ENCODE results near the gene GP2. TPM values are rescaled to one million over a fixed set of nuclear protein-coding genes. Genes with fewer than 3 reads are reported as not detected.
"Not testable (repeated sequence)": the region's sequence is repeated elsewhere in the genome, so short reads cannot be mapped to it uniquely, and the experiment has no call there.

Gene GP2
- total RNA-seq, 1 donor from 2014 or later: not detected

DNA sequence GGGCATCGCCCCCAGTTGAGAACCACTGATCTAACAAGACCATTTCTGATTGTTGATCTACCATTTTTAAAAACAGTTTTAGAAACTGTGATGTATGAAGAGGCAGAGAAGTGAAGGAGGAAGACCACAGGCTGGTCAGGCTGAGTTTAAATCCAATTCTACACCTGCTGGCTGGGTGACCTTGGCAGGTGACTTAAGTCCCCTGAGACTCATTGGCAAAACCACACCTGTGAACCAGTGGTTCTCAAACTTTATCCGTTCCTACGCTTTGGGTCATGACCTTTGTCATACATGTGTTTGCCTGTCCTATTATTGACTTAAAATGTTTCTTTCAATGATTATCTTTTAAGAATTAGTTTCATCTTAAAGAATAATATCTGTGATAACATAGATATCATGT is 2.3 kb downstream of the GP2 start:
- DNase-seq (ENCODE audit: low read depth): no peak

DNA sequence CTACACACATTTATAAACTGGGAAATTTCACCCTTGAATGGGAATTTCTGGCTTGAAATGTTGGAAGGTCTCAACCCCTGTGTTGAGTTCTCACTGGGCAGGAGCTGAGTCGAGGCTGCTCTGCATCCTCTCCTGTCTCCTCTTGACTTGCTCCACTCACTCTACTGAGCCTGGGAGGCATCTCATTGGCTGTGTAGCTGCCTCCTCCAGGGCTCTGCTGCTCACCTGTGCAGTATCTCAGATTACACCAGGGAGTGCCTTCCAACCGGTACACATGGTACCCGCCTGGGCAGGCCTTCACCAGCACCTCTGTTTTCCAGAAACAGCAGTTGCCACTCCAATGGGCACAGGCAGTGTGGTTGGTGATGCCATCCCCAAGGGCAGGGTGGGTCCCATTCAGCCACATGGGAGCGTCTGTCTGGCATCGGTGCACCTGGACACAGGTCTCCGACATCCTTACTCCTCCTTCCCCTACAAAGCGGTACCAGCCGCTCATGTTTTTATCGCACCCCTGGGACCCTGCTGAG is 3.7 kb downstream of the GP2 start:
- DNase-seq (ENCODE audit: low read depth): no peak

DNA sequence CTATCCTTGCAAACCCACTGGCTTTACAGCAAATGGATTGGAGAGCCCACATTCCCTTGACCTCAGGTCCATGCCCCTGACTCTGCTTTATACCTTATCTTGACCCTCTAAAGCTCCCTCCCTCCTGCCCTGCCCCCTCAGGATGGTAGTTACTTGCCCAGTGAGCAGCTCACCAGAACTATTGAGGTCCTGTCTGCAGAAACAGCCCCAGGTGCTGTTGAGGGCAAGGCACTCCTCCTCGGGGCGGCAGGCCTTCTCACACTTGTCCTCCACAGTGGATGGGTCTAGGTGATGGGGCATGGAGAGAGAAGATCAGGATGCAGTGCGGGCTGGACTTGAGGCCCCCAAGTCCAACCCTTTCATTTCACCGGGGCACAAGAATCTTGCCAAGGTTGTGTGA is 4.6 kb downstream of the GP2 start:
- DNase-seq (ENCODE audit: low read depth): no peak

DNA sequence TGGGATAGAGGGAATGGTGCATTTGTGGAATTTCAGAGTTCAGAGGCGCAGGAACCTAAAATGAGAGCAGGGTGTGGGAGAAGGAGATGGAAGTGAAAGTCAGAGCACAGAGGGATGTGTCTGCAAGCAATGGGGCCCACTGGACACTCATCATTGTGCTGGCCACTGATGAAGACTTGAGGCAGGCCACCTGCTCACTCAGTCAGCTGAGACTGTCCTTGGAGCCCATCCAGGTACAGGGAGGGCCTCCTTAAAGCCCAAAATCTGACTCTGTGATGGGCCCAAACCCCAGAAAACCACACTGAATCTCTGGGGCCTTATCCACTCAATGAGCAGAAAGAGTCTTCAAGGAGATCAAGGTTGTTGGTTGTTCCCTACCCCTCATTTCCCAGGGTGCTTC is 5.6 kb downstream of the GP2 start:
- DNase-seq (ENCODE audit: low read depth): no peak

DNA sequence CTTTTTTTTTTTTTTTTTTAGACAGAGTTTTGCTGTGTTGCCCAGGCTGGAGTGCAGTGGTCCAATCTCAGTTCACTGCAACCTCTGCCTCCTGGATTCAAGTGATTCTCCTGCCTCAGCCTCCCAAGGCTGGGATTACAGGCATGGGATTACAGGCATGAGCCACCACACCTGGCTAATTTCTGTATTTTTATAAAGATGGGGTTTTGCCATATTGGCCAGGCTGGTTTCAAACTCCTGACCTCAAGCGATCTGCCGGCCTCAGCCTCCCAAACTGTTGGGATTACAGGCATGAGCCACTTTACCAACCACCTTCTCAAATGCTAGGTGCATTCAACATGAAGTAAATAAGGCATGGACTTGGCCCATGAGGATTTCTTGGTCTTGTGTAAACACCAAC is 6.3 kb downstream of the GP2 start:
- DNase-seq (ENCODE audit: low read depth): not testable (repeated sequence)

DNA sequence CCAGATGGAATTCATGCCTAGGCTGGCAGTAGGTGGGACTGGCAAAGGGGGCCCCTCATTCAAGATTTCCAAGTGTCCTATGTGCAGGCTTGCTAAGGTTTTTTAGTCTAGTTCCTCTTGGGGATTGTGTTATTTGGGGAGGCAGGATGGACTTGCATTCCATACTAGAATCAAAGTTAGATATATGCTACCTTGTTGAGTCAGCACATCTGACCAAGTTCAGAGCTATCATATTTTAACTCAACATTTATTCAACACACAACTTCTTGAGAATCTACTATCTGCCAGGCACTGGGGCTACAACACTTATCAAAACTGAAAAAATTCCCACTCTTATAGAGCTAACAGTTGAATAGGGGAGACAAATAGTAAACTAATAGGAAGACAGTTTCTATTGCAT is 6.7 kb downstream of the GP2 start:
- no peak for DNase-seq (ENCODE audit: low read depth)

DNA sequence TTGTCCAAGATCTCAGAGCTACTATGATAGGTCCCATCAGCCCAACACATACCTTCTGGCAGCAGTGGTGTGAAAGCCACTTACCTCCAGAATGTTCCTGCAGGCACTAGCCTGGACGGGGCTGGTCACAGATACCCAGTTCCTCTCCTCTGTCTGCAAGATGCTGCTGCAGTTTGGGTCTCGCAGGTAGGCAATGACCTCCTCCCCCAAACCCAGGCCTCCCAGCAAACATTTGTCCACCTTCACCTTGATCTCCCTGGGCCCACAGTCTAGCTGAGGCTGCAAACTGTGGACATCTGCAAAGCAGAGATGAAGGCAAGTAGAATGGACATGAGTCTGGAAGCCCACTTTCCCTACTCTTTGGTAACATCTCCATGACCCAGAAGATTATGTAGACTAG is 7.1 kb downstream of the GP2 start:
- DNase-seq (ENCODE audit: low read depth): no peak

DNA sequence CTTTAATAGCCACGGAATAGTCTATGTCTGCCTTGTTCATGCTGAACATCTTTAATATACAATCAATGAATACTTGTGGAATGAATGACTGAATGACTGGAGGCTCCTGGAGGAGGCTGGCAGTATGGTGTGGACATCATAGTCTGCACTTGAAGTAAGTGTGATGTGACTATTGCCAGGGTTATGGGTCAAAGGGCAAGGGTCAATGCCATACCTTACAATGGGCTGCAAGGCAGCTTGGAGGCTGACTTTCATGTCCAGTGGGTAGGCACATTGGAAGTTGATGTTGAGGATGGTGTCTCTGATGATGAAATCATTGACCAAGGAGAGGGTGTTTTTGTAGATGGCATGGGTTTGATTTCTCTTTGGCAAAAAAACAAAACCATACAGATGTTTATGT is 7.9 kb downstream of the GP2 start:
- DNase-seq (ENCODE audit: low read depth): no peak

DNA sequence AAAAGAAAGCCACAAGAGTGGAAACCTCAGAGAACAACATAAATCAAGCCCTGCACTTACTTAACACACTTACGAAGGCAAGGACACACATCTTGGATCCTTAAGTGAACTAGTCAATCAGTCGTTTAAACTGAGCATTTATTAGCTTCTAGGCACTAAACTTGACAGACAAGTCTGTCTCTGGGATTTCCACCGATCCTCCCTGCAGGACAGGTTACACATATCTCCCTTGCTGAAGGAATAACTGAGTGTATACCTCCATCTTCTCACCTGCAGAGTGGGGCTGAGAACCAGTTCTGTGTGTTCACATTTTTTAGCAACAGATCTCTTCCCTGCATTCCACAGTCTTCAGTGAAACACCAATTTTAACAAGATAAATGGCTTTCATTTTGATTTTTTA is 8.9 kb downstream of the GP2 start:
- no peak for DNase-seq (ENCODE audit: low read depth)

DNA sequence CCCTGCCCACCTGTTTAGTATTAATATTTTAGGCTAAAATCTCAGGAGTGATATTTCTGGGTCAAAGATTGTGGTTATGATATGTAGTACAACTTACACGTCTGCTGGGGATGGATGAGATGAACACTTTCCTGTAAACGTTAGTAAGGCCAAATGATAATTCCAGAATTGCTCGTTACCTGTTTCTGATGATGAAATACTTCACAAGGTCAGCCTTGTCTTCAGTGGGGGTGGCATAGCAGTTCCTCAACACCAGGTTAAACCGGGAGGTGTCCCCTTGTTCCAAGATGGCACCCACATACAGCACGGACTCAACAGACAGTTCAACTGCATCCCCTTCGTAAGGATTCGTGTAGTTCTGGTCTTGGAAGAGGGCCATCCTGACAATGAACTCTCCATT is 9.3 kb downstream of the GP2 start:
- DNase-seq (ENCODE audit: low read depth): no peak

DNA sequence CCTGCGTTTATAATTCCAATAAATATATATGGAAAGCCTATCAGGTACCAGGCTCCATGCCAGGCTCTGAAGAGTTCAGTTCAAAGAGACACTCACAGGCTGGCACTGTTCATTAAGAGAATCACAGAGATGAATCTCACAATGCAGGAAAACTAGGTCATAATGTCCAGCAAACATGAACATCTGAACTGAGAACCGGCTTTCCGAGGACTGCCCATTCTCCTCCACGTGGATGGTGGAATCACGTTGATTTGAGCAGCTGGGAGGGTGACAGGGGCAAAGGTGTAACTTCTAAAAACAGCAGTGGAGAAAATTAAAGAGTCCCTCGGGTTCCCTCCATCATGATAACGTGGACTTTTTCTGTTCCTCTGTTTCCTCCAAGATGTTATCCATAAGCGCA is 10.2 kb downstream of the GP2 start:
- DNase-seq (ENCODE audit: low read depth): no peak

DNA sequence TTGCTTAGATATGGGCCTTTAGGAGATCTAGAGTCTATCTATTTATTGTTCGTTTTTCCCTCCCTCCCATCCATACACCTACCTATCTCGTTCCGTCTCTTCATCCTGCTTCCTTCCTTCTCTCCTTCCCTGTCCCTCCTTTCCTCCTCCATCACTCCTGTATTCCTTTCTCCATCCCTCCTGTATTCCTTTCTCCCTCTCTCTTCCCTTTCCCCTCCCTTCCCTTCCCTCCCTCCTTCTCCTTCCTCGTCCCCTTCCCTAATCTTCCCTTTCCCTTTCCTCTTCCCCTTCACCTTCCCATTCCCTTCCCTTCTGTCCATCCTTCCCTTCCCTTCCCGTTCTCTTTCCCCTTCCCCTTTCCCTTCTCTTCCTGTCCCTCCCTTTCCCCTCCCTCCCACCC is 10.6 kb downstream of the GP2 start:
- DNase-seq (ENCODE audit: low read depth): no peak

DNA sequence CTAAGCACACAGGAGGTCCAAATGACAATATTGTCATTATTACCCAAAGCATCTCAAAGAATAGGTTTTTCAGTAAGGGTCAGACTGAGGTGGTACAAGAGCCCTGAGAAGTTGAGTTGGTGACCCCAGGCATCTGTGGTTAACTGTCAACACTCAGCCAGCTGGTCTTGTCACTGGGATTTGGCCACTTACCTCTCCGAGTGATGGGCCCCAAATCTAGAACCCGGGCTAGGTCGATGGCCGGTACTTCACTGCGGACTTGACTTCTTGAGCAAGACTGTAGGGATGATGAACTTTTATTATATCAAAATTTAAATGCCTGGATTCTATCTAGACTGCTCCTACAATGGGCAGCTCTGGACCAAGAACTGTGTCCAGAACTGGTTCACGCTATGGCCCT is 11.5 kb downstream of the GP2 start:
- DNase-seq (ENCODE audit: low read depth): no peak

DNA sequence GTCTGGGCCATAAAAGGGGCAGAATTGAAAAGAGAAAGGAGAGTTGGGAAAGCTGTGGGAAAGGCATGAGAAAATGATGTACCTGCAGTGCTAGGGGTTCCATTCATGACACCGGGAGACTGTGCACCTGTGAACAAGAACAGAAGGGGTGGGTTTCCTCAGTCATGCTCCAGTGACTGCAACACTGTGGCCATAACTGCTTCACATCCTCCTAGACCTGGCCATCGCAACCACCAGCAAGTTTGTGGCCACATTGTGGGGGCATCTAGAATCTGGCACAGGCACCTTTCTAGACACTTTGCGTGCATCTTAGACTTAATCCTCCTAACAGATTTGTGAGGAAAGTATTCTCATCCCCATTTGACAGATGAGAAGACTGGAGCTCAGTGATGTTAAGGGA is 12.7 kb downstream of the GP2 start:
- DNase-seq (ENCODE audit: low read depth): no peak

DNA sequence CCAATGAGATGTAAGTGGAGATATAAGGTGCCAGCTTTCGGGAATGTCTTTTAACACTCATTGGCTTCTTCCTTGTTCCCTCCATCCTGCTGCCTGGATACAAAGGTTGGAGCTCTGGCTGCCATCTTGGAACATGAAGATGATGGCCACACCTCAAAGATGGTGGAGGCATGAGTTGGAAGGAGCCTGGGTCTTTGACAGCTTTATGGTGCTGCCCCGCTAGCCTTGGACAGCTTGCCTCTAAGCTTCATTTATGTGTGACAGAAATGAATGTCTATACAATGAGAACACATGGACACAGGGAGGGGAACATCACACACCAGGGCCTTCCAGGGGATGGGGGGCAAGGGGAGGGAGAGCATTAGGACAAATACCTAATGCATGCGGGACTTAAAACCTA is 13.6 kb downstream of the GP2 start:
- DNase-seq (ENCODE audit: low read depth): no peak

DNA sequence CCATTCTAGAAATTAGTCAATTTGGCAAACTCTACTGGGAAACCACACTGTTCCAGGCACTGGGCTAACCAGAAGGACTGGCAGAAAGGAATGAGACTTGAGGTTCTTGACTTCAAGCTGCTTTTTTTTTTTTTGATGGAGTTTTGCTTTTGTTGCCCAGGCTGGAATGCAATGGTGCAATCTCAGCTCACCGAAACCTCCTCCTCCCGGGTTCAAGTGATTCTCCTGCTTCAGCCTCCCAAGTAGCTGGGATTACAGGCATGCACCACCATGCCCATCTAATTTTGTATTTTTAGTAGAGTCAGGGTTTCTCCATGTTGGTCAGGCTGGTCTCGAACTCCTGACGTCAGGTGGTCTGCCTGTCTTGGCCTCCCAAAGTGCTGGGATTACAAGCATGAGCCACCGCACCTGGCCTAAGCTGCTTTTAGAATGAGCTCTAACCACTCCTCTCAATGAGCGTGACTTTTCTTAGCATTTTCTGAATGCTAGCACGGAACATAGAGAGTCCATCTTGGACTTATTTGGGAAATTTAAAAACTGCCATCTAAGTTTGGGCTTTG is 14.7 kb downstream of the GP2 start:
- DNase-seq (ENCODE audit: low read depth): not testable (repeated sequence)

DNA sequence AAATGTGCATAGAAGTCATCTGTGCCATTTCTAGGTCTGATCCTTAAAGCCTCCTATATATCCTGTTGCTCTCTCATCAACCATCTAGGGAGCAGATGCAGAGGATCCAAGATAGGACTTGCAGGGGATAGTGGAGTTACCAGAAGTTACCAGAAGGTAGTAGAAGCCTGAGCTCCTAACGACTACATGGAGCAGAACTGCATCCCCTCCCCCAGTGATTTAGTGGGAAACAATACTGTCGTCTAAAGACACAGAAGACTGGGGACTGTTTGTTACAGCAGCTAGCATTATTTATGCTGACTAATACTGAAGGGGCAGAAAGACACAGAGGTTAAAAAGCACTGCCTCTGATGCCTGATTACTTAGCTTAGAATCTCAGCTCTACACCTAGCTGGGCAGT is 15.8 kb downstream of the GP2 start:
- no peak for DNase-seq (ENCODE audit: low read depth)

DNA sequence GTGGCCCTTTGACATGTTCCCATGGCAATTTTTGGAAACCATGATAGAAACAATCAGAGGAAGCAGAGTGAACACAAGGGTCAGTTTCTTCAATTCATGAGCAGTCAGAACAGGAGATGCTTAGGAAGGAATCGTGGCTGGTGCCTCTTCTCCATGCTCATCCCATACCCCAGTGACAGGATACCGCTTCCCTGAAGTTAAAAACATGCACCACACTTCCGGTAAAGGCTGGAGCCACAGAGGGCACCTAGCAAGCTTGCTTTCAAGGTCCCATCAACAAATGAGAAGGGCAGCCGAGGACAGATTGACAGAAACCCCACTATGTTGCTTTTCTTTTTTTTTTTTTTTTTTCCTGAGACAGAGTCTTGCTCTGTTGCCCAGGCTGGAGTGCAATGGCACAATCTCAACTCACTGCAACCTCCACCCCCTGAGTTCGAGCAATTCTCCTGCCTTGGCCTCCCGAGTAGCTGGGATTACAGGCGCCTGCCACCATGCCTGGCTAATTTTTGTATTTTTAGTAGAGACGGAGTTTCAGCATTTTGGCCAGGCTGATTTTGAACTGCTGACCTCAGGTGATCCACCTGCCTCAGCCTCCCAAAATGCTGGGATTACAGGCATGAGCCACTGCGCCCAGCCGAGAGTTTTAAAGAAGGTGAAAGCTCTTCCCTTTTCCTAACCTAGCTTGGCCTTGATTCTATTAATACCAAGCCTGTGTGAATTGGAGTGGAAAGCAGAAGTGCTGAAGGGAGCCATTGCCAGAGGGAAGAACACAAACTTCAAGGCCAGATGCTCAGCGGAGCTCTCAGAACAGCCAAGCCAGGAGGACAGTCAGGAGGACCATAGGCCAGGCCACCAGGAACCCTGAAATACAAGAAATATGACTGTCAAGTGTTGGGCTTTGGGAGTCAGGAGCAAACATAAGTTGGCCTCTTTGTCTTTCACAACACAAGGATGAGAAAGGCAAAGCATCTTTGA is 16.6 kb downstream of the GP2 start:
- DNase-seq (ENCODE audit: low read depth): no peak

DNA sequence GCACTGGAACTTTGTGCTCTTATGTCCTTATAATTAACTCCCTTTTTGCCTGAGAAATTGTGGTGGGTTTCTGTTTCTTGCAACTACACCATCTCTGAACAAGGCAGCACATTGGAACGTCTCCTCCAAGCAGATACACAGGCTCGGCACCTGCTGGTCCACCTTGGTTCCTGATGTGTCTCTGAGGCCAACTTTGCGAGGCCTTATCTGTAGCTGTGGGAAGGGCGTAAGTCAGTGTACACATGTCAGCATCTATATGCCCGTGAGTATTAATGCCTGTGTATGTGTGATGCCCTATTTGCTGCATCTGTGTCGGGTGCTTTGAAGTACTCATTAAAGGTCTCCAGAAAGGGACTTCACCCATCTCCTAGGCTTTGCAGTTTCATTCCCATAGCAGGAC is 17.5 kb downstream of the GP2 start:
- no peak for DNase-seq (ENCODE audit: low read depth)

DNA sequence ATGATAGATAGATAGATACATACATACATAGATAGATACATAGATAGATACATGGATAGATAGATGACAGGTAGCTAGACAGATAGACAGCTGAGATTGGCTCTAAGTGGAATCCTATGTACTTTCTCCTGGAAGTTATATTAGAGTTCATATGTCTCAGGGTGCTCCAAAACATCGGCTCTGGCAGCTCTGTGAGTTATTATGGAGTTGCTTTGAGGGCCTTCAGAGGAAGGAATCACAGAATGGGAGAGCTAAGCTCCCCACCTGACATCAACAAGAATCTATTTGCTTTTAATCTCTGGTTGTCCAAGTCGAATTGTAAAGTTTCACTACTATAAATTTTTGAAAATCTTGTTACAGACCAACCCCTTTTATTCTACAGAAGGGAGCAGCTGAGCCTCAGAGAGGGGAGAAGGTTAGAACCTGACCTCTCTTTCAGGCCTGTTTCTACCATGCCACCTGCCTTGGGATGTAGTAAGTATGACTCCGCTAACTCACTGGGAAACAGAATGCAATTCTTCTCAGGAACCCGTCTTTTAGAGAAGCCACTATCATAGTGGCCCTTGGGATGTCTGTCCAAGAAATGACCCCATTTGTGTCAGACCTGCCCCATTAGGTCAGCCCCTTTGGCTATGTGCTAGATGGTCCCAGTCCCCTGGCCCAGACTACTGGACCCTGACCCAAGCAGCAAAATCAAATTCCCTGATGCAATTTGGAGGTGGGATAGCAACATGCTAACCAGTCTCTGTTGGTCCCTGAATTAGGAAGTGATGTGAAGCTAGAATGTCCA is 18.3 kb downstream of the GP2 start:
- no peak for DNase-seq (ENCODE audit: low read depth)

DNA sequence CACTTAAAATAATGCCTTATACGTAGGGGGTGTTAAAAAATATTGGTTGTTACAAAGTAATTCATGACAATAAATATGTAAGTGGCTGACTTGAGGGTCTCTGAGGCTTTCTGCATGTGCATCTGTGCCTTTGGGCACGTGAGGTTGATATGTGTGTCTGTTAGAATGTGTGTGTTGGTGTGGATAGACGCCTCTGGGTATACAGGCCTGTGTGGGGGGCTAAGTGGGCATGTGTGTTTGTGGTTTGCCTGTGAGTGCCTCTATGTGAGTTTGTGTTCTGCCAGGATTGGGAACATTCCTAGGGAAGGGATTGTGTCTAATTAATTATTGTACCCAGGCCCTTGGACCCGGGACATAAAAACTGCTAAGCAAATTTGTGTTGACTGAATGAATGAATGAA is 19.0 kb downstream of the GP2 start:
- DNase-seq (ENCODE audit: low read depth): no peak

DNA sequence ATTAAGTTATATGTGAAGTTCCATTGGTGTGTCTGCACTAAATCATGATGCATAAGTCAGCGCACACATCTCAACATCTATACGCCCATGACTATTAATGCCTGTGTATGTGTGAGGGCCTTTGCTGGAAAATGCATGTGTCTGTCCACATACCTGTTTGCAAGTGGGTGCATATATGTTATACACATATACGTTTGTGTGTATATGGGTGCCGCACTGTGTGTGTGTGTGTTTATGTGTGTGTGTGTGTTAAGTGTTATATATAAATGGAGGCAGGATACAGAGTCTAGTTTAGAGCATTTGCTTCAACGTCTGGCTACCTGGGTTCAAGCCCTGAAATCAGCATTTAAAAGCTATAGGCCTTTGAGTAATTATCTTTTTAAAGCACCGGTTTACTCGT is 19.5 kb downstream of the GP2 start:
- DNase-seq (ENCODE audit: low read depth): no peak

Data from myocyte (in vitro differentiated cells).